Measurements from ENCODE around the gene PAQR4.
"Not testable (repeated sequence)": the region's sequence is repeated elsewhere in the genome, so short reads cannot be mapped to it uniquely, and the experiment has no call there.

Gene PAQR4

DNA sequence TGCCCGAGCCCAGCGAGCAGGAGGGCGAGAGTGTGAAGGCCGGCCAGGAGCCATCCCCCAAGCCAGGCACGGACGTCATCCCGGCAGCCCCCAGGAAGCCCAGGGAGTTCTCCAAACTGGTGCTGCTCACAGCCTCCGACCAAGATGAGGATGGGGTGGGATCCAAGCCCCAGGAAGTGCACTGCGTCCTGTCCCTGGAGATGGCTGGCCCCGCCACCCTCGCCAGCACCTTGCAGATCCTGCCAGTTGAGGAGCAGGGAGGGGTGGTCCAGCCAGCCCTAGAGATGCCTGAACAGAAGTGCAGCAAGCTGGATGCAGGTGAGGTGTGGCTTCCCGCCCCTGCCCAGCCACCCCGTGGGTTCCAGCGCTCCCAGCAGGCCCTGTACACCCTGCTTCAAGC, 39.5 kb upstream of the PAQR4 start:
- no peak for ATAC-seq
- TF ChIP-seq ZFP30 (CRISPR knock-in tag; IDR thresholded peaks at IDR 0.05) = no peak
- TF ChIP-seq, protein P1, sequence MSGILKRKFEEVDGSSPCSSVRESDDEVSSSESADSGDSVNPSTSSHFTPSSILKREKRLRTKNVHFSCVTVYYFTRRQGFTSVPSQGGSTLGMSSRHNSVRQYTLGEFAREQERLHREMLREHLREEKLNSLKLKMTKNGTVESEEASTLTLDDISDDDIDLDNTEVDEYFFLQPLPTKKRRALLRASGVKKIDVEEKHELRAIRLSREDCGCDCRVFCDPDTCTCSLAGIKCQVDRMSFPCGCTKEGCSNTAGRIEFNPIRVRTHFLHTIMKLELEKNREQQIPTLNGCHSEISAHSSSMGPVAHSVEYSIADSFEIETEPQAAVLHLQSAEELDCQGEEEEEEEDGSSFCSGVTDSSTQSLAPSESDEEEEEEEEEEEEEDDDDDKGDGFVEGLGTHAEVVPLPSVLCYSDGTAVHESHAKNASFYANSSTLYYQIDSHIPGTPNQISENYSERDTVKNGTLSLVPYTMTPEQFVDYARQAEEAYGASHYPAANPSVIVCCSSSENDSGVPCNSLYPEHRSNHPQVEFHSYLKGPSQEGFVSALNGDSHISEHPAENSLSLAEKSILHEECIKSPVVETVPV (CRISPR knock-in tag; IDR thresholded peaks at IDR 0.05) = no peak
- no peak for TF ChIP-seq GLIS3 (CRISPR knock-in tag; IDR thresholded peaks at IDR 0.05)
- TF ChIP-seq ZC3H10 (CRISPR knock-in tag; IDR thresholded peaks at IDR 0.05) = no peak
- no peak for TF ChIP-seq TCF4 (CRISPR knock-in tag; IDR thresholded peaks at IDR 0.05; ENCODE audit: borderline replicate concordance)
- TF ChIP-seq ZFP3 (CRISPR knock-in tag; IDR thresholded peaks at IDR 0.05) = no peak
- no peak for TF ChIP-seq ISL1 (CRISPR knock-in tag; IDR thresholded peaks at IDR 0.05)
- no peak for TF ChIP-seq CSDC2 (CRISPR knock-in tag; IDR thresholded peaks at IDR 0.05)
- no peak for TF ChIP-seq ZNF8 (CRISPR knock-in tag; IDR thresholded peaks at IDR 0.05)
- no peak for TF ChIP-seq ZNF565 (CRISPR knock-in tag; conservative IDR thresholded peaks at IDR 0.05; ENCODE audit: low read depth)
- no peak for TF ChIP-seq ESRRG (CRISPR knock-in tag; IDR thresholded peaks at IDR 0.05)
- TF ChIP-seq BACH2 (CRISPR knock-in tag; IDR thresholded peaks at IDR 0.05; ENCODE audit: borderline replicate concordance) = no peak

DNA sequence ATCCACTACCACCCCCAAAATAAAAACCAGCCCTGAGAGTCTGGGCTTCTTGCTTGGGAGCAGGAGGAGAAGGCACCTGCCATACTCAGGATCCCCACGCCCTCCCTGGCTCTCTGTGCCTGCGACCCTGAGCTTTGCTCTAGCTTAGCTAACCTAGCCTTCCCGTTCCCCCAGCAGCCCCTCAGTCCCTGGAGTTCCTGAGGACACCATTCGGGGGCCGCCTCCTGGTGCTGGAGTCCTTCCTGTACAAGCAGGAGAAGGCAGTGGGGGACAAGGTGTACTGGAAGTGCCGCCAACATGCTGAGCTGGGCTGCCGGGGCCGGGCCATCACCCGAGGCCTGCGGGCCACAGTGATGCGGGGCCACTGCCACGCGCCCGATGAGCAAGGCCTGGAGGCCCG, 38.9 kb upstream of the PAQR4 start:
- ATAC-seq = no peak
- TF ChIP-seq ZNF565 (CRISPR knock-in tag; conservative IDR thresholded peaks at IDR 0.05; ENCODE audit: low read depth) (no peak), POU6F1 (CRISPR knock-in tag; IDR thresholded peaks at IDR 0.05; ENCODE audit: borderline replicate concordance, low read depth) (no peak), RARB (CRISPR knock-in tag; IDR thresholded peaks at IDR 0.05) (no peak), ZC3H10 (CRISPR knock-in tag; IDR thresholded peaks at IDR 0.05) (no peak), TCF4 (CRISPR knock-in tag; IDR thresholded peaks at IDR 0.05; ENCODE audit: borderline replicate concordance) (no peak), ZFP3 (CRISPR knock-in tag; IDR thresholded peaks at IDR 0.05) (no peak), BACH2 (CRISPR knock-in tag; IDR thresholded peaks at IDR 0.05; ENCODE audit: borderline replicate concordance) (no peak), TSHZ2 (CRISPR knock-in tag; IDR thresholded peaks at IDR 0.05) (no peak), ARNTL (CRISPR knock-in tag; IDR thresholded peaks at IDR 0.05; ENCODE audit: borderline replicate concordance, low read depth) (no peak), ZNF70 (CRISPR knock-in tag; IDR thresholded peaks at IDR 0.05) (no peak), GLIS3 (CRISPR knock-in tag; IDR thresholded peaks at IDR 0.05) (no peak), ZFP30 (CRISPR knock-in tag; IDR thresholded peaks at IDR 0.05) (no peak), ZNF8 (CRISPR knock-in tag; IDR thresholded peaks at IDR 0.05) (no peak), OSR1 (CRISPR knock-in tag; IDR thresholded peaks at IDR 0.05) (no peak), TOX (CRISPR knock-in tag; IDR thresholded peaks at IDR 0.05; ENCODE audit: borderline replicate concordance) (no peak)
- TF ChIP-seq, protein P1 (CRISPR knock-in tag; IDR thresholded peaks at IDR 0.05) = no peak
- TF ChIP-seq, protein P2, sequence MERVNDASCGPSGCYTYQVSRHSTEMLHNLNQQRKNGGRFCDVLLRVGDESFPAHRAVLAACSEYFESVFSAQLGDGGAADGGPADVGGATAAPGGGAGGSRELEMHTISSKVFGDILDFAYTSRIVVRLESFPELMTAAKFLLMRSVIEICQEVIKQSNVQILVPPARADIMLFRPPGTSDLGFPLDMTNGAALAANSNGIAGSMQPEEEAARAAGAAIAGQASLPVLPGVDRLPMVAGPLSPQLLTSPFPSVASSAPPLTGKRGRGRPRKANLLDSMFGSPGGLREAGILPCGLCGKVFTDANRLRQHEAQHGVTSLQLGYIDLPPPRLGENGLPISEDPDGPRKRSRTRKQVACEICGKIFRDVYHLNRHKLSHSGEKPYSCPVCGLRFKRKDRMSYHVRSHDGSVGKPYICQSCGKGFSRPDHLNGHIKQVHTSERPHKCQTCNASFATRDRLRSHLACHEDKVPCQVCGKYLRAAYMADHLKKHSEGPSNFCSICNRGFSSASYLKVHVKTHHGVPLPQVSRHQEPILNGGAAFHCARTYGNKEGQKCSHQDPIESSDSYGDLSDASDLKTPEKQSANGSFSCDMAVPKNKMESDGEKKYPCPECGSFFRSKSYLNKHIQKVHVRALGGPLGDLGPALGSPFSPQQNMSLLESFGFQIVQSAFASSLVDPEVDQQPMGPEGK (CRISPR knock-in tag; IDR thresholded peaks at IDR 0.05; ENCODE audit: borderline replicate concordance) = no peak

DNA sequence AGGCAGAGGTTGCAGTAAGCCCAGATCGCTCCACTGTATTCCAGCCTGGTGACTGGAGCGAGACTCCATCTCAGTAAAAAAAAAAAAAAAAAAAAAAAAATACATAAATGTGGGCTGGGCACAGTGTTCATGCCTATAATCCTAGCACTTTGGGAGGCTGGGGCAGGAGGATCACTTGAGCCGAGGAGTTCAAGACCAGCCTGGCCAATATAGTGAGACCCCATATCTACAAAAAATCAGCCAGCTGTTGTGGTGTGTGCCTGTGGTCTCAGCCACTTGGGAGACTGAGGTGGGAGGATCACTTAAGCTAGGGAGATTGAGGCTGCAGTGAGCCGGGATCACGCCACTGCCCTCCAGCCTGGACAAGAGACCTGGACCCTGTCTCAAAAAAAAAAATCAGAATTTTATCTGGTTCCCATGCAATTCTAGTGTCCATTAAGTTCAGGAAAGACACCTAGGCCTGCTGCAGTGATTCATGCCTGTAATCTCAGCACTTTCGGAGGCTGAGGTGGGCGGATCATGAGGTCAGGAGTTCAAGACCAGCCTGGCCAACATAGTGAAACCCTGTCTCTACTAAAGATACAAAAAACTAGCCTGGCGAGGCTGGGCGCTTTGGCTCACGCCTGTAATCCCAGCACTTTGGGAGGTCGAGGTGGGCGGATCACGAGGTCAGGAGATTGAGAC, 37.8 kb upstream of the PAQR4 start:
- ATAC-seq = not testable (repeated sequence)
